ENCODE results near the gene PSMB8. TPM values are rescaled to one million over a fixed set of nuclear protein-coding genes. Genes with fewer than 3 reads are reported as not detected.
A peak's percentile ranks its signal among the peaks of the same experiment; 100 is the strongest.

The PSMB8 gene
- total RNA-seq, 1 donor, result 78.2 TPM

- no peak overlapping the region for H3K4me3 ChIP-seq (ENCODE audit: low read depth, low read length)
- no peak for TF ChIP-seq CTCF (IDR thresholded peaks at IDR 0.05; ENCODE audit: insufficient read depth, low read depth, low read length)
- no peak for DNase-seq (ENCODE audit: low read depth)
Measured at GRCh38 chr6:32857156-32857891, 13.5 kb upstream of the PSMB8 start.

GRCh38 chr6:32855467-32856174, 11.8 kb upstream of the PSMB8 start:
- DNase-seq (ENCODE audit: low read depth), result no peak
- H3K4me3 ChIP-seq (ENCODE audit: low read depth, low read length), result no peak overlapping the region
- no peak for TF ChIP-seq CTCF (IDR thresholded peaks at IDR 0.05; ENCODE audit: insufficient read depth, low read depth, low read length)

- DNase-seq (ENCODE audit: low read depth), result peak; percentile 67
- peak overlapping the region; percentile 95 for H3K4me3 ChIP-seq (ENCODE audit: low read depth, low read length)
- no peak for TF ChIP-seq CTCF (IDR thresholded peaks at IDR 0.05; ENCODE audit: insufficient read depth, low read depth, low read length)
Measured at GRCh38 chr6:32854376-32855178, 10.7 kb upstream of the PSMB8 start.

- DNase-seq (ENCODE audit: low read depth), result peak; percentile 96
- TF ChIP-seq CTCF (IDR thresholded peaks at IDR 0.05; ENCODE audit: insufficient read depth, low read depth, low read length), result peak; percentile 77
- H3K4me3 ChIP-seq (ENCODE audit: low read depth, low read length), result peak within 1 kb of the TSS; percentile 95
Measured at GRCh38 chr6:32853541-32854375, 9.9 kb upstream of the PSMB8 start, which contains the start of the genes PSMB9 and TAP1. TSS of gene PSMB9 (plus strand) at chr6:32854192. CDS start at chr6:32854230, 38 bp downstream. TSS of gene TAP1 (minus strand) at chr6:32853704. CDS start at chr6:32853636, 68 bp downstream.

GRCh38 chr6:32852844-32853540, 9.1 kb upstream of the PSMB8 start:
- peak; percentile 33 for DNase-seq (ENCODE audit: low read depth)
- peak overlapping the region; percentile 95 for H3K4me3 ChIP-seq (ENCODE audit: low read depth, low read length)
- TF ChIP-seq CTCF (IDR thresholded peaks at IDR 0.05; ENCODE audit: insufficient read depth, low read depth, low read length), result no peak

All from fibroblast of villous mesenchyme (primary cell).